Muscle of leg (tissue), 11 donors: ENCODE measurements around the gene SPDYE4. TPM values are rescaled to one million over a fixed set of nuclear protein-coding genes. Genes with fewer than 3 reads are reported as not detected.

Source experiments
- DNase-seq: peaks from one replicate; pipeline ENCODE4 v3.0.0; 2013
- H3K27ac ChIP-seq: one replicate; pipeline ENCODE4 v1.5.1; 2013; ENCODE audit warnings: mild to moderate bottlenecking, low read length, control low read depth
- H3K27me3 ChIP-seq: one replicate; pipeline ENCODE4 v1.6.1; 2013; ENCODE audit warnings: low read length; ENCODE audit not compliant: control insufficient read depth, insufficient read depth
- H3K36me3 ChIP-seq: one replicate; pipeline ENCODE4 v1.6.1; 2013; ENCODE audit warnings: low read length; ENCODE audit not compliant: control insufficient read depth, insufficient read depth
- H3K4me1 ChIP-seq: one replicate; pipeline ENCODE4 v1.6.1; 2013; ENCODE audit warnings: low read length; ENCODE audit not compliant: control insufficient read depth, insufficient read depth
- H3K4me3 ChIP-seq: one replicate; pipeline ENCODE4 v1.5.1; 2013; ENCODE audit warnings: low read length, control low read depth
- H3K9me3 ChIP-seq: replicated peaks from 2 replicates; pipeline ENCODE4 v1.6.1; 2013; ENCODE audit warnings: low read depth, low read length; ENCODE audit not compliant: control insufficient read depth
- WGBS: methylation state at CpG from one replicate; pipeline ENCODE4 v1.1.5; 2013; ENCODE audit warnings: missing lambda C conversion rate; ENCODE audit not compliant: insufficient coverage; 5-methylcytosine and 5-hydroxymethylcytosine counted together
- polyA plus RNA-seq, 8 donors: library from polyadenylated mRNA; unstranded; fragments of 120-200 nt; gene quantifications; one replicate each; pipeline versions ENCODE4 v1.2.1 to v1.2.3, GENCODE V29; 2013; ENCODE audit warnings: inconsistent platforms in 1 of 8, low replicate concordance in 1 of 8; ENCODE audit not compliant: insufficient read length in 8 of 8, insufficient read depth in 1 of 8
- total RNA-seq: library from RNA; stranded (reverse); fragments of 120-200 nt; gene quantifications from one replicate; pipeline ENCODE4 v1.2.4, GENCODE V29; 2013

The SPDYE4 gene
- total and polyA plus RNA-seq, 9 donors: 0.49 TPM; not detected in 8

GRCh38 chr17:8753976-8754440 lies 4.3 kb downstream of the SPDYE4 start:
- WGBS: no CpG with 5 or more reads among the region's 1 CpG
- DNase-seq: no peak
- Histone ChIP-seq H3K4me3 (no peak overlapping the region), H3K27me3 (peaks cover 15% of the 10 kb centered on the region), H3K9me3 (no peaks in the 10 kb centered on the region), H3K4me1 (no peaks in the 10 kb centered on the region), H3K27ac (no peak overlapping the region), H3K36me3 (no peaks in the 10 kb centered on the region)

- no peak overlapping the region for H3K4me3 ChIP-seq
- no peaks in the 10 kb centered on the region for H3K36me3 ChIP-seq
- H3K4me1 ChIP-seq: no peaks in the 10 kb centered on the region
- 77% methylated on average over 7 of the region's 12 CpGs for WGBS
- no peak overlapping the region for H3K27ac ChIP-seq
- peaks cover 15% of the 10 kb centered on the region for H3K27me3 ChIP-seq
- H3K9me3 ChIP-seq: no peaks in the 10 kb centered on the region
- no peak for DNase-seq
Measured at GRCh38 chr17:8753136-8753975, 5.0 kb downstream of the SPDYE4 start.

- H3K4me1 ChIP-seq: peaks cover 5% of the 10 kb centered on the region
Measured at GRCh38 chr17:8749616-8750015, 8.7 kb downstream of the SPDYE4 start.

GRCh38 chr17:8747742-8748141 lies 10.6 kb downstream of the SPDYE4 start:
- H3K9me3 ChIP-seq: no peaks in the 10 kb centered on the region
- no peak for DNase-seq
- peaks cover 5% of the 10 kb centered on the region for H3K4me1 ChIP-seq
- peaks cover 9% of the 10 kb centered on the region for H3K27me3 ChIP-seq
- WGBS: 48% methylated on average over 2 of the region's 3 CpGs
- H3K36me3 ChIP-seq: no peaks in the 10 kb centered on the region
- H3K27ac ChIP-seq: no peak overlapping the region
- H3K4me3 ChIP-seq: no peak overlapping the region

More at GRCh38 chr17:8749616-8750015, 8.7 kb downstream of the SPDYE4 start:
- no peak overlapping the region for H3K4me3 ChIP-seq
- peaks cover 11% of the 10 kb centered on the region for H3K27me3 ChIP-seq
- no peak for DNase-seq
- no peaks in the 10 kb centered on the region for H3K36me3 ChIP-seq
- no peak overlapping the region for H3K27ac ChIP-seq
- no CpG with 5 or more reads among the region's 3 CpGs for WGBS
- H3K9me3 ChIP-seq: no peaks in the 10 kb centered on the region

- Histone ChIP-seq H3K9me3 (no peaks in the 10 kb centered on the region), H3K4me1 (peaks cover 5% of the 10 kb centered on the region), H3K36me3 (no peaks in the 10 kb centered on the region), H3K27me3 (peaks cover 5% of the 10 kb centered on the region), H3K27ac (no peak overlapping the region), H3K4me3 (peak overlapping the region; percentile 54)
- WGBS: 60% methylated on average over 1 of the region's 9 CpGs
- DNase-seq: no peak
Measured at GRCh38 chr17:8746501-8747236, 11.7 kb downstream of the SPDYE4 start.

GRCh38 chr17:8745586-8746500 lies 12.5 kb downstream of the SPDYE4 start:
- H3K27ac ChIP-seq: no peak overlapping the region
- H3K27me3 ChIP-seq: peaks cover 5% of the 10 kb centered on the region
- H3K9me3 ChIP-seq: no peaks in the 10 kb centered on the region
- peak; percentile 83 for DNase-seq
- peak overlapping the region; percentile 54 for H3K4me3 ChIP-seq
- under 1% methylated on average over 44 of the region's 70 CpGs for WGBS
- no peaks in the 10 kb centered on the region for H3K36me3 ChIP-seq
- peaks cover 5% of the 10 kb centered on the region for H3K4me1 ChIP-seq

GRCh38 chr17:8744086-8744785 lies 14.1 kb downstream of the SPDYE4 start:
- Histone ChIP-seq H3K4me1 (peaks cover 5% of the 10 kb centered on the region), H3K27ac (no peak overlapping the region), H3K9me3 (no peaks in the 10 kb centered on the region), H3K4me3 (no peak overlapping the region), H3K27me3 (peaks cover 5% of the 10 kb centered on the region), H3K36me3 (no peaks in the 10 kb centered on the region)
- 53% methylated on average over 13 of the region's 15 CpGs for WGBS
- no peak for DNase-seq

- peaks cover 9% of the 10 kb centered on the region for H3K4me1 ChIP-seq
- 70% methylated on average over 7 of the region's 8 CpGs for WGBS
- DNase-seq: no peak
- H3K27ac ChIP-seq: no peak overlapping the region
- H3K4me3 ChIP-seq: no peak overlapping the region
- H3K27me3 ChIP-seq: peaks cover 6% of the 10 kb centered on the region
- H3K36me3 ChIP-seq: no peaks in the 10 kb centered on the region
- H3K9me3 ChIP-seq: no peaks in the 10 kb centered on the region
Measured at GRCh38 chr17:8742819-8743218, 15.5 kb downstream of the SPDYE4 start.

GRCh38 chr17:8742274-8742673 lies 16.1 kb downstream of the SPDYE4 start:
- H3K27ac ChIP-seq: no peak overlapping the region
- H3K9me3 ChIP-seq: no peaks in the 10 kb centered on the region
- peaks cover 7% of the 10 kb centered on the region for H3K27me3 ChIP-seq
- no peak overlapping the region for H3K4me3 ChIP-seq
- no peaks in the 10 kb centered on the region for H3K36me3 ChIP-seq
- H3K4me1 ChIP-seq: peaks cover 9% of the 10 kb centered on the region
- 100% methylated on average over 2 of the region's 5 CpGs for WGBS
- DNase-seq: no peak
